AG04450 (cell line): ENCODE data around the gene TTC39A. TPM values are rescaled to one million over a fixed set of nuclear protein-coding genes. Genes with fewer than 3 reads are reported as not detected.
"Not testable (repeated sequence)": the region's sequence is repeated elsewhere in the genome, so short reads cannot be mapped to it uniquely, and the experiment has no call there.

ENCODE experiments used
- CTCF ChIA-PET: fragments of 300-600, 350-600 bp; formaldehyde crosslinking; extraction: SDS; loops from one replicate; lab custom pipeline; 2022; ENCODE audit warnings: antibody characterized with exemption, inconsistent platforms; lab: Charles Lee
- POLR2A ChIA-PET: fragments of 350-600 bp; formaldehyde crosslinking; extraction: SDS; loops from one replicate; lab custom pipeline; 2021; ENCODE audit warnings: antibody characterized with exemption, inconsistent platforms; lab: Yijun Ruan, JAX
- DNase-seq: peaks from one replicate; pipeline ENCODE4 v3.0.0-alpha.2; 2011; ENCODE audit warnings: low read depth, low spot score
- H3K27ac ChIP-seq: one replicate; pipeline ENCODE4 v1.5.1; 2012; ENCODE audit warnings: low read depth, low read length, control low read depth
- H3K27me3 ChIP-seq: one replicate; pipeline ENCODE4 v1.6.0; 2012; ENCODE audit warnings: low read length; ENCODE audit not compliant: control insufficient read depth, insufficient read depth
- H3K4me3 ChIP-seq: 2 replicates; pipeline ENCODE4 v1.5.1; 2011; ENCODE audit warnings: mild to moderate bottlenecking, low read depth, low read length, control low read depth
- H3K9me3 ChIP-seq: 2 replicates; pipeline ENCODE4 v1.5.1; 2012; ENCODE audit warnings: low read length; ENCODE audit not compliant: control insufficient read depth, insufficient read depth
- polyA plus RNA-seq: library from polyadenylated mRNA; depleted of rRNA; stranded (reverse); fragments of >200 nt; gene quantifications from 2 replicates; pipeline ENCODE4 v1.2.3, GENCODE V29; 2011
- TF ChIP-seq, protein P1 (sequence below): IDR thresholded peaks from 2 replicates; pipeline ENCODE4 v1.5.1; 2011; ENCODE audit warnings: low read depth, low read length, control low read depth, inconsistent platforms

The TTC39A gene
- polyA plus RNA-seq, 1 experiment, result 0.21 TPM

DNA sequence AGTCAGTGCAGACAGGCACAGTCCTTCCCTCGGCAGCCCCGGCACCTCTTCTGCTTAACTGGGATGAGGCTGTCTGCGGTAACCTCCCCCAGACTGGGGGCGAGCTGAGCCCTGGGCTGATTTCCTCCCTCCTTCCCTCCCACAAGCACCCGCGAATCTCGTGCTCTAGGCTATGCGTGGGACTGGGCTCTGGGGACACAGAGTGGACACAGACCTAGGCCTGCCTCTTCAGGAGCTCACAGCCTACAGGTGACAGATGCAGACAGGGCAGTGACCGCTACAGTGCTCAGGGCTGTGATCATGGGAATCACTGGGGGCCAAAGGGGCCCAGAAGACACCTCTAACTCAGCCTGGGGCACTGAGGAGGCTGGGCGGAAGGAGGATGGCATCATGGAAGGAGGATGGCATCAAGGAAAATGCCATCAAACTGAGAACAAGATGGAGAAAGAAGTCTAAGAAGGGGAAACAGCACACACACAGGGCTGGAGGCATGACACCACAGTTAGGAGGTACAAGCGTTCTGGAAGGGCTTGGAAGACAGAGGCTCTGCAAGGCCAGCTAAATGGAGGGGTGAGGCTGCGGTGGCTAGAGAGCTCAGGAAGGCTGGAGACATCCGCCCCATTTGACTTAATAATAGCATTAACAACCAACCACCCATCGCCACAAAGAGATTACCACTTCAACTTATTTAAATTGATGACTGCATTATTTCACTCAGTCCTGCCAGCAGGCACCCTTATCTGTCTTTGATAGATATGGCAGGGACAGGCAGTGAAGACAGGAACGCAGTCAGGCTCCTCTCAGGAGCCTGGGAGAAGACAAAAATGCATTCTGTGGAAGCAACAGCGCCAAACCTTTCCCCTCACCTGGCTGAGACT, 4.2 kb downstream of the TTC39A start:
- H3K27me3 ChIP-seq, result peaks cover 2% of the 10 kb centered on the region
- H3K9me3 ChIP-seq, result no peaks in the 10 kb centered on the region
- no peak overlapping the region for H3K4me3 ChIP-seq
- CTCF ChIA-PET, result no interaction called here
- no peak for DNase-seq
- POLR2A ChIA-PET, result no interaction called here
- TF ChIP-seq, protein P1, sequence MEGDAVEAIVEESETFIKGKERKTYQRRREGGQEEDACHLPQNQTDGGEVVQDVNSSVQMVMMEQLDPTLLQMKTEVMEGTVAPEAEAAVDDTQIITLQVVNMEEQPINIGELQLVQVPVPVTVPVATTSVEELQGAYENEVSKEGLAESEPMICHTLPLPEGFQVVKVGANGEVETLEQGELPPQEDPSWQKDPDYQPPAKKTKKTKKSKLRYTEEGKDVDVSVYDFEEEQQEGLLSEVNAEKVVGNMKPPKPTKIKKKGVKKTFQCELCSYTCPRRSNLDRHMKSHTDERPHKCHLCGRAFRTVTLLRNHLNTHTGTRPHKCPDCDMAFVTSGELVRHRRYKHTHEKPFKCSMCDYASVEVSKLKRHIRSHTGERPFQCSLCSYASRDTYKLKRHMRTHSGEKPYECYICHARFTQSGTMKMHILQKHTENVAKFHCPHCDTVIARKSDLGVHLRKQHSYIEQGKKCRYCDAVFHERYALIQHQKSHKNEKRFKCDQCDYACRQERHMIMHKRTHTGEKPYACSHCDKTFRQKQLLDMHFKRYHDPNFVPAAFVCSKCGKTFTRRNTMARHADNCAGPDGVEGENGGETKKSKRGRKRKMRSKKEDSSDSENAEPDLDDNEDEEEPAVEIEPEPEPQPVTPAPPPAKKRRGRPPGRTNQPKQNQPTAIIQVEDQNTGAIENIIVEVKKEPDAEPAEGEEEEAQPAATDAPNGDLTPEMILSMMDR, result no peak
- no peak overlapping the region for H3K27ac ChIP-seq

DNA sequence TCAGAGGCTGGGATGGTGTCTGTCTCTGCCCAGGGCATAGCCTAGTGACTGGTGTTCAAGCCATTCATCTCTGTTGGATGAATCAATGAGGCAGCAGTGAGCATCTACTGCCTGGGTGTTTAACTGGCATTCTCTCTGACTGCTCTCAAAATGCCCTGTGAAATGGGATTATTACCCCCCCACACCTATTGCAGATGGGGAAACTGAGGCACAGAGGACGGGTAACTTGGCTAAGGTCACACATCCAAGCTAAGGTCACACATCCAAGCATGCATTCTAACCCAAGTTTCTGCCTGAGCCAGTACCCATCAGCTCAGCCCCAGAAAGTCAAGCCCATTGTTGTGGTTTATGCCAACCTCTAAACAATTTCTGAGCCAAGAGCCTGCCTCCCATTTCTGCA, 5.0 kb downstream of the TTC39A start:
- ChIA-PET POLR2A (no interaction called here), CTCF (no interaction called here)
- Histone ChIP-seq H3K27ac (no peak overlapping the region), H3K27me3 (peaks cover 2% of the 10 kb centered on the region), H3K4me3 (no peak overlapping the region), H3K9me3 (no peaks in the 10 kb centered on the region)
- DNase-seq, result no peak
- TF ChIP-seq, protein P1, result no peak

DNA sequence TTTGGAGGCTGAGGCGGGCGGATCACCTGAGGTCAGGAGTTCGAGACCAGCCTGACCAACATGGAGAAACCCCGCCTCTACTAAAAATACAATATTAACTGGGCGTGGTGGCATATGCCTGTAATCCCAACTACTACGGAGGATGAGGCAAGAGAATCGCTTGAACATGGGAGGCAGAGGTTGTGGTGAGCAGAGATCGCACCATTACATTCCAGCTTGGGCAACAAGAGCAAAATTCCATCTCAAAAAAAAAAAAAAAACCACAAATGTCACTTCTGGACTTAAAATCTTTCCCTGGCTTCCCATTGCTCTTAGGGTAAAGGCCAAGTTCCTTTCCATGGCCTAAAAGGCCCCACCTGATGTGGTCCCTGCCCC, 5.4 kb downstream of the TTC39A start:
- POLR2A ChIA-PET, result not testable (repeated sequence)

DNA sequence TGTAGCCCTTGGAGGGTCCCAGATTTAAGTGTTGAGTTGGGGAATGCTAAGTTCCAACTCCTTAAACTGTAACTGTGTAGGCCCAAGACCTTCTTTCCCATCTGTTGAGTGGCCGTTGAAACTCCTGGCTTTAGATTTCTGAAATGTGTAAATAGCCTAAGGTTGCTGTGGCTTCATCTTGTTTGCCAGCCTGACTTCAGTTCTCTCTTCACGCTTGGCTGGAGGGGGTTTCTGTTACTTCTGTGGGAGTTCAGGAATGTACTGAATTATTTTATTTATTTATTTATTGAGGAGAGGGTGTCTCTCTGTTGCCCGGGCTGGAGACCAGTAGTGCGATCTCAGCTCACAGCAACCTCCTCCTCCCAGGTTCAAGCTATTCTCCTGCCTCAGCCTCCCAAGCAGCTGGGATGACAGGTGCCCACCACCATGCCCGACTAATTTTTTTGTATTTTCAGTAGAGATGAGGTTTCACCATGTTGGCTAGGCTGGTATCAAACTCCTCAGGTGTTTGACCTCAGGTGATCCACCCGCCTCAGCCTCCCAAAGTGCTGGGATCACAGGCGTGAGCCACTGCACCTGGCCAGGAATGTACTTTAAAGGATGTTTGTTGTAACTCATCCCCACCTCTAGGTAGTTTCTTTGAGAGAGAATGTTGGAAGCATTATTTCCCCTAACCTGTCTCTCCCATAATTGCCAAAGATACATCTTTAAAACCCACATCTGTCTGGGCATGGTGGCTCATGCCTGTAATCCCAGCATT, 5.9 kb downstream of the TTC39A start:
- Histone ChIP-seq H3K9me3 (no peaks in the 10 kb centered on the region), H3K27me3 (no peaks in the 10 kb centered on the region), H3K4me3 (no peak overlapping the region), H3K27ac (no peak overlapping the region)
- DNase-seq, result no peak
- TF ChIP-seq, protein P1, result no peak
- ChIA-PET POLR2A (no interaction called here), CTCF (no interaction called here)

More for the DNA sequence above, 5.4 kb downstream of the TTC39A start:
- H3K4me3 ChIP-seq, DNase-seq, CTCF ChIA-PET, H3K9me3 ChIP-seq, H3K27ac ChIP-seq, H3K27me3 ChIP-seq: not testable (repeated sequence)

DNA sequence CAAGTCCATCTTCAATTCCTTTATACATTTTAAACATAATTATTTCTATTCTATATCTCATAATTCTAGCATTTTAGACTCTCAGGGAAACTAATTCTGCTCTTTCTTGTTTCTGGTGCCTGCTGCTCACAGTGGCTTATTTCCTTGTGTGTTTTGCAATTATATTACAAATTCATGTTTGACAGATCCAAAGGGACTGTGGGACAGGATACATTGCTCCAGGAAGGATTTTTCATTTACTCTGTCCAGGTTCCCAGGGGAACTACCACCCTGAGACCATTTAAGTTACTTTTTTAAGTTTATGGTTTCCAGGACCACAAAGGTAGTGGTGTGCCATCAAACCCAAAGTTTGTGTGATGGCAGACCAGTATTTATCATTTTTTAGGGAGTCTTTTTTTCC, 6.6 kb downstream of the TTC39A start:
- CTCF ChIA-PET, result no interaction called here
- Histone ChIP-seq H3K27me3 (no peaks in the 10 kb centered on the region), H3K4me3 (no peak overlapping the region), H3K9me3 (no peaks in the 10 kb centered on the region), H3K27ac (no peak overlapping the region)
- TF ChIP-seq, protein P1, result no peak
- no peak for DNase-seq
- POLR2A ChIA-PET, result no interaction called here
